Glomerular visceral epithelial cell (primary cell): Measurements from ENCODE around the gene PHLPP2.
"Not testable (repeated sequence)": the region's sequence is repeated elsewhere in the genome, so short reads cannot be mapped to it uniquely, and the experiment has no call there.

Source experiments
- DNase-seq: peaks from one replicate; pipeline ENCODE4 v3.0.0-alpha.2; 2016; ENCODE audit errors: extremely low spot score

Gene PHLPP2

GRCh38 chr16:71722801-71723536, 1.5 kb downstream of the PHLPP2 start:
- peak; percentile 79 for DNase-seq

- DNase-seq = no peak
Measured at GRCh38 chr16:71721066-71721740, 3.3 kb downstream of the PHLPP2 start.

- no peak for DNase-seq
Measured at GRCh38 chr16:71712501-71712900, 12.0 kb downstream of the PHLPP2 start.

GRCh38 chr16:71711789-71712188, 12.7 kb downstream of the PHLPP2 start:
- DNase-seq = no peak

- DNase-seq = peak; percentile 43
Measured at GRCh38 chr16:71709229-71709781, 15.2 kb downstream of the PHLPP2 start.

GRCh38 chr16:71708696-71709095, 15.8 kb downstream of the PHLPP2 start:
- DNase-seq = no peak

- DNase-seq = no peak
Measured at GRCh38 chr16:71707199-71707598, 17.3 kb downstream of the PHLPP2 start.

- DNase-seq = no peak
Measured at GRCh38 chr16:71706046-71706445, 18.5 kb downstream of the PHLPP2 start.

- DNase-seq = no peak
Measured at GRCh38 chr16:71703333-71703732, 21.2 kb downstream of the PHLPP2 start.

- no peak for DNase-seq
Measured at GRCh38 chr16:71700831-71701230, 23.7 kb downstream of the PHLPP2 start.

- DNase-seq = no peak
Measured at GRCh38 chr16:71698491-71698890, 26.0 kb downstream of the PHLPP2 start.

- no peak for DNase-seq
Measured at GRCh38 chr16:71693164-71693563, 31.3 kb downstream of the PHLPP2 start.

- DNase-seq = no peak
Measured at GRCh38 chr16:71689901-71690300, 34.6 kb downstream of the PHLPP2 start.

- DNase-seq = no peak
Measured at GRCh38 chr16:71687861-71688260, 36.6 kb downstream of the PHLPP2 start.

GRCh38 chr16:71684280-71684679, 40.2 kb downstream of the PHLPP2 start:
- DNase-seq = not testable (repeated sequence)

GRCh38 chr16:71681360-71681759, 43.1 kb downstream of the PHLPP2 start:
- no peak for DNase-seq

- DNase-seq = no peak
Measured at GRCh38 chr16:71676236-71676635, 48.3 kb downstream of the PHLPP2 start.

- DNase-seq = no peak
Measured at GRCh38 chr16:71675380-71675779, 49.1 kb downstream of the PHLPP2 start.

GRCh38 chr16:71674229-71674628, 50.3 kb downstream of the PHLPP2 start:
- no peak for DNase-seq

- no peak for DNase-seq
Measured at GRCh38 chr16:71673582-71673973, 50.9 kb downstream of the PHLPP2 start.

- no peak for DNase-seq
Measured at GRCh38 chr16:71672803-71673581, 51.5 kb downstream of the PHLPP2 start.

- no peak for DNase-seq
Measured at GRCh38 chr16:71672125-71672524, 52.4 kb downstream of the PHLPP2 start.
